ENCODE measurements around the gene LAMC3. TPM values are rescaled to one million over a fixed set of nuclear protein-coding genes. Genes with fewer than 3 reads are reported as not detected.

The LAMC3 gene
- total RNA-seq, 1 donor from 2014 or later = 26.4 TPM

DNA sequence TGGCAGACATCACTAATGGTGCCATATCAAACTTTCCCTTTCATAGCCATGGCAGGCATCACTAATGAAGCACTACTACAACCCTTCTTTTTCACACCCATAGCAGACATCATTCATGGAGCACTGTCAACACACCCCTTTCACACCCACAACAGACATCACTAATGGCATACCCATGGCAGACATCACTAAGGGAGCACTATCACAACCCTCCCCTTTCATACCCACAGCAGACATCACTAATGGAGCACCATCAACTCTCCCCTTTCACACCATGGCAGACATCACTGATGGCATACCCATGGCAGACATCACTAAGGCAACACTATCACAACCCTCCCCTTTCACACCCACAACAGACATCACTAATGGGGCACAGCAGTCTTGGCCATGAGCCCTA, 33.7 kb downstream of the LAMC3 start:
- peaks cover 6% of the 10 kb centered on the region for H3K4me1 ChIP-seq
- ATAC-seq = no peak
- H3K27me3 ChIP-seq (ENCODE audit: low read depth) = peaks cover 4% of the 10 kb centered on the region
- H3K9me3 ChIP-seq = no peaks in the 10 kb centered on the region
- no peak for DNase-seq
- no peaks in the 10 kb centered on the region for H3K36me3 ChIP-seq
- no peak overlapping the region for H3K4me3 ChIP-seq
- TF ChIP-seq, protein P1, sequence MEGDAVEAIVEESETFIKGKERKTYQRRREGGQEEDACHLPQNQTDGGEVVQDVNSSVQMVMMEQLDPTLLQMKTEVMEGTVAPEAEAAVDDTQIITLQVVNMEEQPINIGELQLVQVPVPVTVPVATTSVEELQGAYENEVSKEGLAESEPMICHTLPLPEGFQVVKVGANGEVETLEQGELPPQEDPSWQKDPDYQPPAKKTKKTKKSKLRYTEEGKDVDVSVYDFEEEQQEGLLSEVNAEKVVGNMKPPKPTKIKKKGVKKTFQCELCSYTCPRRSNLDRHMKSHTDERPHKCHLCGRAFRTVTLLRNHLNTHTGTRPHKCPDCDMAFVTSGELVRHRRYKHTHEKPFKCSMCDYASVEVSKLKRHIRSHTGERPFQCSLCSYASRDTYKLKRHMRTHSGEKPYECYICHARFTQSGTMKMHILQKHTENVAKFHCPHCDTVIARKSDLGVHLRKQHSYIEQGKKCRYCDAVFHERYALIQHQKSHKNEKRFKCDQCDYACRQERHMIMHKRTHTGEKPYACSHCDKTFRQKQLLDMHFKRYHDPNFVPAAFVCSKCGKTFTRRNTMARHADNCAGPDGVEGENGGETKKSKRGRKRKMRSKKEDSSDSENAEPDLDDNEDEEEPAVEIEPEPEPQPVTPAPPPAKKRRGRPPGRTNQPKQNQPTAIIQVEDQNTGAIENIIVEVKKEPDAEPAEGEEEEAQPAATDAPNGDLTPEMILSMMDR (IDR thresholded peaks at IDR 0.05) = no peak
- no peak overlapping the region for H3K27ac ChIP-seq
- intact Hi-C loops (cut with DNase I) = no loop called here

DNA sequence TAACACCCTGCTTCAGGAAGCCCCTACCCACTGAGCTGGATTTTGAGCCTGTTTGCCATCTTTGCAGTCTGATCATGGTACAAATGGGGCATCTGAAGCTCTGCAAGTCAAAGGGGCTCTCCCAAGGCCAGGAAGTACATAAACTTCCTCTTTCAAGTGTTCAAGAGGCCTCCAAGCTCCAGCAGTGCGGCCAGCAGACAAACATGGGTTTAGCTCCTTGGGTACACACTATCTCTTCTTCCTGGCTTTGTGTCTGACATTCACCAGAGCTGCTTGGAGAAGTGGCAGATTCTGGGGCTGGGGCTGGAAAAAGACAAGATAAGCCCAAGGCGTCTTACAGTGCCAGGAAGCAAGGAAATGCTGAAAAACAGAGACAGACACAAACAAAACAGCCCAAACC, 34.1 kb downstream of the LAMC3 start:
- TF ChIP-seq, protein P1 (IDR thresholded peaks at IDR 0.05) = no peak
- Histone ChIP-seq H3K9me3 (no peaks in the 10 kb centered on the region), H3K36me3 (no peaks in the 10 kb centered on the region), H3K27me3 (ENCODE audit: low read depth) (peaks cover under 1% of the 10 kb centered on the region), H3K4me3 (no peak overlapping the region), H3K4me1 (peaks cover 1% of the 10 kb centered on the region), H3K27ac (no peak overlapping the region)
- intact Hi-C loops (cut with DNase I) = no loop called here
- ATAC-seq = no peak
- no peak for DNase-seq

GRCh38 chr9:131043646-131044045, 34.7 kb downstream of the LAMC3 start:
- no peak for ATAC-seq
- Histone ChIP-seq H3K27ac (no peak overlapping the region), H3K36me3 (no peaks in the 10 kb centered on the region), H3K4me3 (no peak overlapping the region), H3K4me1 (no peaks in the 10 kb centered on the region), H3K9me3 (no peaks in the 10 kb centered on the region), H3K27me3 (ENCODE audit: low read depth) (no peaks in the 10 kb centered on the region)
- TF ChIP-seq, protein P1 (IDR thresholded peaks at IDR 0.05) = no peak
- no peak for DNase-seq
- intact Hi-C loops (cut with DNase I) = no loop called here

DNA sequence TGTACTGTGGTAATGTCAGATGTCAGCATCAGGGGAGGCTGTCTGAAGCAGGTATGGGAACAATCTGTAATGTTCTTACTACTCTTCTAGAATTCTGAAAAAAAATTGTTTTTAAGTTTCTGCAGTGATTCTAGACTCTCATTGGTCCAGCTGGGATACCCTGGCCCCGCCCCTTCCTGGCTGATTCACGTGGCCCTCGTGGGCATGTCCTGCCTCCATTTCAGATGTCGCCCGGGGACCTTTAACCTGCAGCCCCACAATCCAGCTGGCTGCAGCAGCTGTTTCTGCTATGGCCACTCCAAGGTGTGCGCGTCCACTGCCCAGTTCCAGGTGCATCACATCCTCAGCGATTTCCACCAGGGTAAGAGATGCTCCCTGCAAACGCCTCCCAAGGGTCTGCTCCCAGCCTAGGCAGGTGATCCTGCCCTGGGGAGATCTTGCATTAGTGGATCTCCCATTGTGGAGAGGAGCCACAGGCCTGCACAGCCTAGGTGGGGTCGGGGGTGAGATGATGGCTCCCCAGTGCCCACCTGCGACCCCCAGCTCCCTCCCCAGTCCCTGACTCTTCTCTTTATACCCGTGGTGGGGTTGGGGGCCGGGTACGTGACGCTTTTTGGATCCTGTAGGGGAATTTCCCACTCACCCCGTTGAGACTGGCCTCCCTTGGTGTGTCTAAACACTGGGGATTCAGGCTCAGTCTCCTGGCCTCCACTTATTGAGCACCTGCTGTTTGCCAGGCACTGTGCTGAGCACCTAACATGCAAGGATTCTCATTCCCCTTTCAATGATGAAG, 36.5 kb downstream of the LAMC3 start:
- intact Hi-C loops (cut with DNase I) = no loop called here
- DNase-seq (no peak), ATAC-seq (no peak)
- no peak overlapping the region for H3K27ac ChIP-seq
- no peaks in the 10 kb centered on the region for H3K4me1 ChIP-seq
- no peaks in the 10 kb centered on the region for H3K27me3 ChIP-seq (ENCODE audit: low read depth)
- H3K36me3 ChIP-seq = no peaks in the 10 kb centered on the region
- no peak overlapping the region for H3K4me3 ChIP-seq
- no peaks in the 10 kb centered on the region for H3K9me3 ChIP-seq
- TF ChIP-seq, protein P1 (IDR thresholded peaks at IDR 0.05) = no peak

DNA sequence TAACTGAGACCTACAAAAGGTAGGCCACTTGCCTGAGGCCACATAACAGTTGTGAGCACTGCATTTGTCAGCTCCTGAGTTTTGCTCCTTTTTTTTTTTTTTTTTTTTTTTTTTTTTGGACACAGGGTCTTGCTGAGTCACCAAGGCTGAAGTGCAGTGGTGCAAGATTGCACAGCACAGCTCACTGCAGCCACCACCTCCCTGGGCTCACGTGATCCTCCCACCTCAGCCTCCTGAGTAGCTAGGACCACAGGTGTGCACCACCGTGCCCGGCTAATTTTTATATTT, 37.1 kb downstream of the LAMC3 start:
- H3K9me3 ChIP-seq = no peaks in the 10 kb centered on the region
- H3K4me3 ChIP-seq = no peak overlapping the region
- no peaks in the 10 kb centered on the region for H3K4me1 ChIP-seq
- H3K27me3 ChIP-seq (ENCODE audit: low read depth) = no peaks in the 10 kb centered on the region
- DNase-seq (no peak), ATAC-seq (no peak)
- no peak overlapping the region for H3K27ac ChIP-seq
- no peaks in the 10 kb centered on the region for H3K36me3 ChIP-seq
- intact Hi-C loops (cut with DNase I) = no loop called here
- TF ChIP-seq, protein P1 (IDR thresholded peaks at IDR 0.05) = no peak
